ENCODE results near the gene PDXP. TPM values are rescaled to one million over a fixed set of nuclear protein-coding genes. Genes with fewer than 3 reads are reported as not detected.
A peak's percentile ranks its signal among the peaks of the same experiment; 100 is the strongest.

PDXP gene
- polyA plus RNA-seq, 1 donor (not counting 4 experiments of a cell fraction or from before 2014, with no cell fraction given), result 5.2 TPM

- FAIRE-seq (no peak), DNase-seq (ENCODE audit: low read depth, low spot score) (no peak)
- H2AFZ ChIP-seq (ENCODE audit: control insufficient read depth, low read length), result peak overlapping the region; percentile 49
- peak overlapping the region; percentile 60 for H3K9ac ChIP-seq (ENCODE audit: control insufficient read depth, extremely low read depth, insufficient read depth, low read length)
- H3K27me3 ChIP-seq (ENCODE audit: control insufficient read depth, extremely low read depth, insufficient read depth, low read length), result no peaks in the 10 kb centered on the region
- peak overlapping the region; percentile 84 for H3K4me2 ChIP-seq (ENCODE audit: control insufficient read depth, extremely low read depth, insufficient read depth, low read depth, low read length)
- H3K4me1 ChIP-seq (ENCODE audit: control insufficient read depth, extremely low read depth, insufficient read depth, low read length), result peaks cover 25% of the 10 kb centered on the region
- H3K4me3 ChIP-seq (ENCODE audit: control insufficient read depth in 2 of 3, extremely low read depth in 1 of 3, insufficient read depth in 2 of 3, low read depth in 1 of 3, low read length in 3 of 3), result peak overlapping the region; percentile 62 to 90 (median 70)
- H3K27ac ChIP-seq (ENCODE audit: control insufficient read depth, insufficient read depth, low read length), result peak overlapping the region; percentile 43
- TF ChIP-seq EZH2 (IDR thresholded peaks at IDR 0.05; ENCODE audit: low read length) (no peak), CTCF (optimal IDR thresholded peaks at IDR 0.05 in 1 of 3, IDR thresholded peaks at IDR 0.05 in 1 of 3, conservative IDR thresholded peaks at IDR 0.05 in 1 of 3; ENCODE audit: extremely low read depth in 1 of 3, insufficient read depth in 2 of 3, low read length in 3 of 3) (no peak)
- H3K79me2 ChIP-seq (ENCODE audit: control insufficient read depth, insufficient read depth, low read length), result peaks cover 18% of the 10 kb centered on the region
- no peaks in the 10 kb centered on the region for H3K9me3 ChIP-seq (ENCODE audit: control insufficient read depth, low read depth, low read length)
- no peaks in the 10 kb centered on the region for H3K9me1 ChIP-seq (ENCODE audit: control insufficient read depth, extremely low read depth, insufficient read depth, low read length)
- peaks cover 7% of the 10 kb centered on the region for H4K20me1 ChIP-seq (ENCODE audit: control insufficient read depth, extremely low read depth, insufficient read depth, low read length)
- dilution Hi-C loops (cut with MboI; ENCODE audit: extremely low pct_ligation_motif_present, low sequenced_read_pairs), result no loop called here
- H3K36me3 ChIP-seq (ENCODE audit: control insufficient read depth in 2 of 2, extremely low read depth in 1 of 2, insufficient read depth in 2 of 2, low read length in 2 of 2), result peaks cover 0 to 4% of the 10 kb centered on the region in 2 experiments
Observed at GRCh38 chr22:37677493-37677974, 19.0 kb downstream of the PDXP start.

GRCh38 chr22:37678372-37678771 is 19.8 kb downstream of the PDXP start:
- TF ChIP-seq EZH2 (IDR thresholded peaks at IDR 0.05; ENCODE audit: low read length), result no peak
- no peak for TF ChIP-seq CTCF (optimal IDR thresholded peaks at IDR 0.05 in 1 of 3, IDR thresholded peaks at IDR 0.05 in 1 of 3, conservative IDR thresholded peaks at IDR 0.05 in 1 of 3; ENCODE audit: extremely low read depth in 1 of 3, insufficient read depth in 2 of 3, low read length in 3 of 3)
- no peak overlapping the region for H3K27ac ChIP-seq (ENCODE audit: control insufficient read depth, insufficient read depth, low read length)
- FAIRE-seq (no peak), DNase-seq (ENCODE audit: low read depth, low spot score) (no peak)
- H4K20me1 ChIP-seq (ENCODE audit: control insufficient read depth, extremely low read depth, insufficient read depth, low read length), result peaks cover 7% of the 10 kb centered on the region
- no peak overlapping the region for H3K9ac ChIP-seq (ENCODE audit: control insufficient read depth, extremely low read depth, insufficient read depth, low read length)
- peaks cover 0 to 4% of the 10 kb centered on the region in 2 experiments for H3K36me3 ChIP-seq (ENCODE audit: control insufficient read depth in 2 of 2, extremely low read depth in 1 of 2, insufficient read depth in 2 of 2, low read length in 2 of 2)
- no peak overlapping the region for H3K4me3 ChIP-seq (ENCODE audit: control insufficient read depth in 2 of 3, extremely low read depth in 1 of 3, insufficient read depth in 2 of 3, low read depth in 1 of 3, low read length in 3 of 3)
- no peaks in the 10 kb centered on the region for H3K9me3 ChIP-seq (ENCODE audit: control insufficient read depth, low read depth, low read length)
- no peaks in the 10 kb centered on the region for H3K9me1 ChIP-seq (ENCODE audit: control insufficient read depth, extremely low read depth, insufficient read depth, low read length)
- dilution Hi-C loops (cut with MboI; ENCODE audit: extremely low pct_ligation_motif_present, low sequenced_read_pairs), result no loop called here
- no peak overlapping the region for H3K4me2 ChIP-seq (ENCODE audit: control insufficient read depth, extremely low read depth, insufficient read depth, low read depth, low read length)
- peaks cover 18% of the 10 kb centered on the region for H3K79me2 ChIP-seq (ENCODE audit: control insufficient read depth, insufficient read depth, low read length)
- H3K4me1 ChIP-seq (ENCODE audit: control insufficient read depth, extremely low read depth, insufficient read depth, low read length), result peaks cover 25% of the 10 kb centered on the region
- no peak overlapping the region for H2AFZ ChIP-seq (ENCODE audit: control insufficient read depth, low read length)
- H3K27me3 ChIP-seq (ENCODE audit: control insufficient read depth, extremely low read depth, insufficient read depth, low read length), result no peaks in the 10 kb centered on the region

All from keratinocyte (primary cell).